WI38 (cell line): ENCODE measurements around the gene NAA40.

Experiments
- H3K4me3 ChIP-seq: 2 replicates; pipeline ENCODE4 v1.5.1; 2011; ENCODE audit warnings: low read depth, mild to moderate bottlenecking, control low read depth, low read length
- TF ChIP-seq, protein P1 (sequence below): IDR thresholded peaks from 2 replicates; pipeline ENCODE4 v1.5.1; 2012; ENCODE audit warnings: low read depth, mild to moderate bottlenecking, control low read depth, low read length

The NAA40 gene

DNA sequence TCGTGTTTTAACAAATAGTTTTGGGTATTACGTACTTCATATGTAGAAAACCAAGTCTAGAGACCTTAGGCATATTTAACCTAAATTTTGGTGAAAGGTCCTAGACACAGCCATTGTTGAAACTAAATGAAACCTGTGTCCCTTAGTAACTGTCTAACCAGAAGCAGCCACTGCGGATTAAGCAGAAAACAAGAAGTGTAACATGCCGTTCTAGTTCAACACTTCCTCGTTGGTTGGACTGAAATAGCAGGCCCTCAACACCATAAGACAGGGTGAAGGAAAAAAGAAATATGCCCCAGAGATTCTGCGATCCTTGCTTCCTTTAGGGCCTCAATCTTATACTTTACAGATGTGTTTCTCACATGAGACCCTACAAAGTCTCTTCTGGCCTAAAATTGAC lies 2.0 kb downstream of the NAA40 start:
- TF ChIP-seq, protein P1, sequence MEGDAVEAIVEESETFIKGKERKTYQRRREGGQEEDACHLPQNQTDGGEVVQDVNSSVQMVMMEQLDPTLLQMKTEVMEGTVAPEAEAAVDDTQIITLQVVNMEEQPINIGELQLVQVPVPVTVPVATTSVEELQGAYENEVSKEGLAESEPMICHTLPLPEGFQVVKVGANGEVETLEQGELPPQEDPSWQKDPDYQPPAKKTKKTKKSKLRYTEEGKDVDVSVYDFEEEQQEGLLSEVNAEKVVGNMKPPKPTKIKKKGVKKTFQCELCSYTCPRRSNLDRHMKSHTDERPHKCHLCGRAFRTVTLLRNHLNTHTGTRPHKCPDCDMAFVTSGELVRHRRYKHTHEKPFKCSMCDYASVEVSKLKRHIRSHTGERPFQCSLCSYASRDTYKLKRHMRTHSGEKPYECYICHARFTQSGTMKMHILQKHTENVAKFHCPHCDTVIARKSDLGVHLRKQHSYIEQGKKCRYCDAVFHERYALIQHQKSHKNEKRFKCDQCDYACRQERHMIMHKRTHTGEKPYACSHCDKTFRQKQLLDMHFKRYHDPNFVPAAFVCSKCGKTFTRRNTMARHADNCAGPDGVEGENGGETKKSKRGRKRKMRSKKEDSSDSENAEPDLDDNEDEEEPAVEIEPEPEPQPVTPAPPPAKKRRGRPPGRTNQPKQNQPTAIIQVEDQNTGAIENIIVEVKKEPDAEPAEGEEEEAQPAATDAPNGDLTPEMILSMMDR: no peak
- no peak overlapping the region for H3K4me3 ChIP-seq

DNA sequence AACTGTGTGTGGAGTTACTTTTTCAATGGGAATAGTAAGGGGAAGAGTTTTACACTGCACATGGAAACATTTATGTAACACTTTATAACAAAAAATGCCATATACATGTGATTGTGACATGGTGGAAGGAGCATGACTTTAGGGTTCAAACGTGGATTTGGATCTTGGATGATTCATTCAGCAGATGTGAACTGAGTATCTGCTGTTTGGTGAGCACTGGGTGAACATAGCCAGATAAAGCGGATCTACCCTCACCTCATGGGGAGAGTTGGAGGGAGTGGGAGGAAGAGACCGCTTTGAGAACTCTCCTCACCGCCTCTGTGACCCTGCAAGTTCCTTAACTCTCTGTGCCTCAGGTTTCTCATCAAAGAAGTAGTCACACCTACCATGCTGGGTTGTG lies 3.1 kb downstream of the NAA40 start:
- TF ChIP-seq, protein P1: no peak
- H3K4me3 ChIP-seq: no peak overlapping the region

DNA sequence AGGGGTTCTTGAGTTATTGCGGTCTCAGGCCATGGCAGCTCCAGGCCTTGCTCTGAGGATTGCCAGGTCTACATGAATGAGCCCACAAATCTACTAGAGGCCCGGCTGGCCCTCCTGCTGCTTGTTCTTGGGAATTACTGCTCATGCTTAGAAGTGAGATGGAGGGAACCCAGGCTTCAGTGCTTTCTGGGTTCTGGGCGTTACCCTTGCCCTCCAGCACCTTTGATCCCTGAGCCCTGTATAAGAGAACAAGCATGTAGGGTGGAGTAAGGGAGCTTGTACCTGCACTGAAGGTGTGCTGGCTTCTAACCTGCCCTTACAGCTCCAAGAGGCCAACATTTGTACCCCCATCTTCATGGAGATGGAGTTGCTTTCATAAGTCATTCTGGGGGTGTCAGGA lies 4.0 kb downstream of the NAA40 start:
- TF ChIP-seq, protein P1: no peak
- H3K4me3 ChIP-seq: no peak overlapping the region

DNA sequence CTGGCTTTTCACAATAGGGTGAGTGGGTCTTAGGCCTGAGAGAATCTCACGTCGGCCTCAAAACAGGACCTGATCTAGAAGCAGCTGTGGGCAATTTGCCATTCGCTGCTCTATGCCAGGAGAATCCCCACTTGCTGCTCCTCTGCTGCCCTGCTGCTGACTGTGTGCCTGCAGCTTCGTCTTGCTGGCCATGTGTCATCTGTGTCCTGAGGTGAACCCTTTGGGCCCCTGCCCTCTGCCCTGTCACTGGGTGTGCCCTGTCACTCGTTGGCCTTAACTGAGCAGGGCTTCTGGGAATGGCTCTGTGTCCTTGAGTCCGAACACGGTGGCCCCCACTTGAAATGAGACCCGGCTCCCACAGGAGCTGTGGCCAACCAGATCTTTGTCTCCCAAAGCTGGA lies 6.2 kb downstream of the NAA40 start:
- no peak overlapping the region for H3K4me3 ChIP-seq
- TF ChIP-seq, protein P1: no peak

DNA sequence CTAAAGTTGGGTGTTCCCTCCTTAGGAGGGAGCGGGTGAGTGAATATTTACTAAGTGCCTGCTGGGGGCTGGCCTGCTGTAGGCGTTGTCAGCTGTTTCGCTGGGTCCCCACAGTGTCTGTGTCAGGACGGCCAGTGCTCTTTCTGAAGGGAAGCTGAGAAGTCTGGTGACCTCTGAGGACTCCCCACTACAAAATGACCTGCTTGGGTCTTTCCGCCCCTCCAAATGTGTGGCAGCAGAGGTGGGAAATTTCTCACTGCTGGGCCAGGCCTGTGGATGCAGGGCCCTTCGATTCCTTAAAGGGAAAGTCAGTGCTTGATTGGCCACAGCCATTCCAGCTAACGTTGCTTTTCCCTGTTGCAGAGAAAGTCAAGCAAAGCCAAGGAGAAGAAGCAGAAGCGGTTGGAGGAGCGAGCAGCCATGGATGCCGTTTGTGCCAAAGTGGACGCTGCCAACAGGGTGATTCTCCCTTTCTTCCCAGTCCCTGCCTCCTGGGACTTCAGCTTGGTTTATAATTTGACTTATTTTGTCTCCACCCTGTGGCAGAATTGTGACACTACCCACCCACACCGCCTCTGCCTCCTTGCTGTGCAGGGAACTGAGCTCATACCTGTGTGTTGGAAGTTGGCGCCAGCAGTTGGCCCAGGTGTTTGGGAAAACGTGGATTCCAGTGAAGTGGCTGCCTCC lies 6.8 kb downstream of the NAA40 start:
- TF ChIP-seq, protein P1: peak; percentile 54
- H3K4me3 ChIP-seq: no peak overlapping the region

DNA sequence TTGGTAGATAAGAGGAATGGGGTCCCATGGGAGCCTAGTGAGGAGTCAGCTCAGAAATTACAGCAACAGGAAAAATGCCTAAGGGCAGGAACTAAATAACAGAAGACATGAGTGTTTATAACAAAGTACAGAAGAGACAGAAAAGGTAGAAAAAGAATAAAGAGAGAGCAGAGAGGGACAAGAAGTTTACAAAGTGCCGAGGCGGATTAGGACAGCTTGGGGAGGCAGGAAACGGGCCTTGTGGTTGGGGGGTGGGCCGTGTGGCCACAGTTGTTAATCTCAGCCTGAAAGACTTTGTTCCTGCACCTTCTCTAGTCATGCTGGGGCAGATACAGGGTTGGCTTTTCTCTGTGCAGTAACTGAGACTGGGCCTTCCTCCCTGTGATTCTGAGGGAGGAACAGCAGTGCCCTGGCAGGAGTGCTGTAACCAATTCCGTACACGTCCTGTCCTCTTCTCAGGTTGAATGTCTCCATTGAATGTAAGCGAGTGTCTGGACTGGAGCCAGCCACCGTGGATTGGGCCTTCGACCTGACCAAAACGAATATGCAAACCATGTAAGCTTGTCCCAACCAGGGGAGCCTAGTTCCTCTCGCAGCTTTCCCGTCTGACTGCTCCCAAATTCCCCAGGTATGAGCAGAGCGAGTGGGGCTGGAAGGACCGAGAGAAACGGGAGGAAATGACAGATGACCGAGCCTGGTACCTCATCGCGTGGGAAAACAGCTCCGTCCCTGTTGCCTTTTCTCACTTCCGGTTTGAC lies 13.2 kb downstream of the NAA40 start:
- no peak overlapping the region for H3K4me3 ChIP-seq
- TF ChIP-seq, protein P1: no peak

DNA sequence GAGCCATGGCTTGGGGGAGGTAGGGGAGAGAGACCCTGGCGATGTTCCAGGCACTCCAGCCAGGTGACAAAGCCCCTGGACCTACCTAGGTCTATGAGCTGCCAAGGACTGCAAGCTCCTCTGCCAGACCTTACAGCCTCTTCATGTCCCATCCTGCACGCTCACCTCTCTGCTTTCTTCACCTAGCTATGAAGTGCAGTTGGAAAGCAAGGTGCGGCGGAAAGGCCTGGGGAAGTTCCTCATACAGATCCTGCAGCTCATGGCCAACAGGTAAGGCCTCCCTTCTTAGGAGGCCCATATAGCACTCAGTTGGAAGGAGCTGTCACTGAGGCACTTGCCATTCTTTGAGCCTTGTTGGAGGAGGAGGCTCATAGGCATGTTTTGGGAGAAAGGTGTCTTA lies 13.8 kb downstream of the NAA40 start:
- H3K4me3 ChIP-seq: no peak overlapping the region
- TF ChIP-seq, protein P1: no peak
